HFF-Myc (cell line): ENCODE data around the gene KCNMA1.

ENCODE experiments used
- DNase-seq: peaks from one replicate; pipeline ENCODE4 v3.0.0-alpha.2; 2011; ENCODE audit warnings: low read depth; ENCODE audit errors: extremely low read depth
- H3K4me3 ChIP-seq: replicated peaks from 2 replicates; pipeline ENCODE4 v1.5.1; 2011; ENCODE audit warnings: low read depth, mild to moderate bottlenecking, control low read depth, low read length
- TF ChIP-seq, protein P1 (sequence below): IDR thresholded peaks from 2 replicates; pipeline ENCODE4 v1.5.1; 2012; ENCODE audit warnings: mild to moderate bottlenecking, low read depth, low read length, control low read depth; ENCODE audit errors: missing control alignments

Gene KCNMA1

DNA sequence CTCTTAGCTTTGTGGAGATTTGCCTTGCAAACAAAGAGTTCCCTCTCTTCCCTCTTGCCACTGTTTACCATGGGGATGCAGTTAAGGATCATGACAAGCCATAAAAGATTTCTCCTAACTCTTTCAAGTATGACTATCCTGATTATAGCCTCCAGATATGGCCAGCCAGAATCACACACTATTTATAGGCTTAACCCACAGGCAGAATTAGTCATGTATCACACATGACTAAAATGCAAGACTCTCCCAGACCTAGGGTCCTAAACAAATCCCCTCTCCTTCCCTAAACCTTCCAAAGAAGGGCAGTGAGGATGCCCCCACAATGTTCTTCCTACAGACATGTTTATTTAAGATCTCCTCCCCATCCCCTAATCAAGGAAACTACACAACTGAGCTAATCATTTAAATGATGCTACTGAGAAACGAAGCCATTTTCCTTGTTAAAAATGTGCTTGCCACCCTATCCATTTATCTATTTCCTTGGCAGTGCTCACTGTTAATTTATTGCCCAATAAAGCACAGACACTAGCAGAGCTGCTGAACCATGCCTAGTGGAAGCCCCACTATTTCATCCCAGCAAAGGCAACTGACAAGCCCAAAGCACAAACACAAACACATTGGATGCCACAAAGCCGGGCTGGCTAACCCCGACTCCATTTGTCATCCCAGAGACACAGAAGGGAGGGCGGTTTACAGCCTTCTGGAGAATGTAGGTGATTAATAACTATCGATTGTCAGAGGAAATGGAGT, 363.4 kb downstream of the KCNMA1 start:
- TF ChIP-seq, protein P1, sequence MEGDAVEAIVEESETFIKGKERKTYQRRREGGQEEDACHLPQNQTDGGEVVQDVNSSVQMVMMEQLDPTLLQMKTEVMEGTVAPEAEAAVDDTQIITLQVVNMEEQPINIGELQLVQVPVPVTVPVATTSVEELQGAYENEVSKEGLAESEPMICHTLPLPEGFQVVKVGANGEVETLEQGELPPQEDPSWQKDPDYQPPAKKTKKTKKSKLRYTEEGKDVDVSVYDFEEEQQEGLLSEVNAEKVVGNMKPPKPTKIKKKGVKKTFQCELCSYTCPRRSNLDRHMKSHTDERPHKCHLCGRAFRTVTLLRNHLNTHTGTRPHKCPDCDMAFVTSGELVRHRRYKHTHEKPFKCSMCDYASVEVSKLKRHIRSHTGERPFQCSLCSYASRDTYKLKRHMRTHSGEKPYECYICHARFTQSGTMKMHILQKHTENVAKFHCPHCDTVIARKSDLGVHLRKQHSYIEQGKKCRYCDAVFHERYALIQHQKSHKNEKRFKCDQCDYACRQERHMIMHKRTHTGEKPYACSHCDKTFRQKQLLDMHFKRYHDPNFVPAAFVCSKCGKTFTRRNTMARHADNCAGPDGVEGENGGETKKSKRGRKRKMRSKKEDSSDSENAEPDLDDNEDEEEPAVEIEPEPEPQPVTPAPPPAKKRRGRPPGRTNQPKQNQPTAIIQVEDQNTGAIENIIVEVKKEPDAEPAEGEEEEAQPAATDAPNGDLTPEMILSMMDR, result no peak
- no peak for DNase-seq
- H3K4me3 ChIP-seq, result no peak overlapping the region

DNA sequence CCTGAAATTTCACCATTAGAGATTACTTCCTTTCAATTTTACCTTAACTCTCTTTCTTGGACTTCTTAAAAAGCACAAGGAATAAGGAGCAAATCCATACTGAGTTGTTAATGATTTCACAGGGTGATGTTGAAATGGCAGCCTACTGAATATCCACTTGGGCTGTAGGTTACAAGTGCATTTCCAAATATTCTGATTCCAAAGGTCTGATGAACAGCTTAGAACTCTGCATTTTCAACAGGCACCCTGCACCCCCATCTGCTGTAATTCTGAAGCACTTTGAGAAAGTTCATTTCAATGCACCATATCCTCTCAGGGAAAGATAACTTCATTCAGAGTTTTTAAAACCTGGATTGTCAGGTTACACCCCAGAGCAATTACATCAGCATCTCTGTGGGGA, 368.4 kb downstream of the KCNMA1 start:
- H3K4me3 ChIP-seq, result no peak overlapping the region
- TF ChIP-seq, protein P1, result no peak
- DNase-seq, result no peak

DNA sequence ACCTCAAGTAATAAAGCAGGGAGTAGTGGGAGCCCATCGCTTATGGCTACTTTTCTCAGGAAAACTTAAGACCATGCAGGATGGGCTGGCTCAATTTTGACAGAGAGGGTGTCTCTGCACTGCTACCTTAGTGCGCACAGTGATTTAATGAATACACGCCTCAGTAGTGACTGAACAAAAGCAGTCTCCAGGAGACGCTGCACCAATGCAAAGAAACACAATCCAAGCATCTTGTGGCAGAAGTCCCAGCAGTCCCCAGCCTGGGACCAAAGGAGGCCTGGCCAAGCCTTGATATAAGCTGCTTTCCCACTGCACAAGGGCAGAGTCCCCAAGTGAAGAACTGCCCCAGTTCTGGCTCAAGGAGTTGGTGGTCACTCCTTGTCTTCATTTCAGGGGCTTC, 368.9 kb downstream of the KCNMA1 start:
- DNase-seq, result no peak
- TF ChIP-seq, protein P1, result no peak
- H3K4me3 ChIP-seq, result no peak overlapping the region

DNA sequence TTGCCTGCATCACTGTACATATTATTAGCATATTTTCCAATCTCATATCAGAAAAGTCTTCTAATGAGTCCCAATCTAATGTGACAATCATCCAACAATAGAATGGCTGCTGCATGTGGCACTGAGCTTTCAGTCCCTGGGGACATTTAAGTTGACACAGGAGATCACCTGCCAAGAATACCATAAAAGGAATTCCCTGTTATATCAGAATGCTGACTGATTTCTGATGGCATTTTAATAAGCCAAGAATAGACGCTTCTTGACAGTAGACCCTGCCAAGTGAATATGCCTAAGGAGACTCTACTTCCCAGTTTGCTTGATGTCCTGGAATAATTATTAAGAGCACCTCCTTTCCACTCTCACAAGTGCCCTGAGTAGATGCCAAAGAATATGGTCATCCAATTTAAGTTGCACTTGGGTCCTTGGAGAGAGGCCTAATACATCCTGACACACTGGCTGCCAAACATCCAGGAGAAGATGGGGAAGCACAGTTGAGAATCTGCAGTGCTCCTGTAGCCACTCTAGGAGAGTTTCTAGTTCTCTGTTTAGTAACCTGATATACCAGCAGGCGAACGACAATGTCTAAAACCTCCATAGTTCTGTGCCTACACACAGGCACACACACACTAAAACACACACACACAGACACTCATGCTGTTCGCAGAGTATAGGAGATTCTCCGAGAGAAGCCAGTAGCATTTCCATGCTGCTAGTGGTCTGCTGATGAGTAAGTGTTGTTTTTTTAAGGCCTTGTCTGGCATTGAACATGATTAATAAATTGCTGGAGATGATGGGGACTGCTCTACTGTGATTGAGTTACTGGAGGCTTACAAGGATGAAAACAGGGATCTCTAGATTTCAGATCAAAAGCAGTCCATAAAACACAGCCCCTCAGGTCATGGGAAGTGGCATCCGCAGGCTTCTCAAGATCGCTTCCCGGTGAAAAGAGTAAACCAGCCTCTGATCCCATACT, 369.6 kb downstream of the KCNMA1 start:
- DNase-seq, result no peak
- TF ChIP-seq, protein P1, result no peak

DNA sequence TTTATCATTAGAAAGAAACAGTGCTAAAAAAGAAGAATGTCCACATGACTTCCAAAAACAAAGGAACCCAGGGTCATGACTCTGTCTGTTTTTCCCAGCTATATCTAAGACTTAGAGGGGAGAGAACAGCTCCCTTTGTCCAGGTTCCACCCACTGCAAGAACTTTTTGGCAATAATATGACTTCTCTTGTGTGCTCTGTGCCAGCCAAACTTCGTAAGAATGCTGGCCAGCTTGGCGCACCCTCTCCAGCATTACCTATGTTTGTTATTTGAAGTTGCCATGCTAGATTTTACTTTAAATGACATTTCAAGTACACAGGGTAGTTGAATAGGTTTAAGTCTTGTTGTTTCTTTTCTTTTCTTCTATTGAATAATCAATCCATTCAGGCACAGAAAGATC, 371.4 kb downstream of the KCNMA1 start:
- no peak for DNase-seq
- TF ChIP-seq, protein P1, result no peak
- no peak overlapping the region for H3K4me3 ChIP-seq

More for the DNA sequence above, 369.6 kb downstream of the KCNMA1 start:
- H3K4me3 ChIP-seq, result no peak overlapping the region

DNA sequence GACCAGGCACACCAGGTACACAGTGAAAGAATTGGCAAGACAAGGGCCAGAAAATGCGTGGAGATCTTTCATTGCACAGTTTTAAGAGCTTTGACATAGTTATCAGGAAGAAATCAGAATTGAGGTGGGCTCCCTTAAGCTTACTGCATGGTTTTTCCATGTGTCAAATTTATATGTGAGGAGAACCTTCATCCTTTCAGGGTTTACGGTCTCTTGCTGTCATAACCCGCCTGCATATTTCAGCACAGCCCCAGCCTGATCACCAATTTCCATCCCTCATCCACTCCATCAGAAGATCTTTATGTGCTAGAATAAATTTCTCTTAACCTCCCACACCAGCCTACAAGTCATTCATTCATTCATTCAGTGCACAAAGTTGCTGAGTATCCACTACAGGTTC, 373.1 kb downstream of the KCNMA1 start:
- TF ChIP-seq, protein P1, result no peak
- no peak for DNase-seq
- H3K4me3 ChIP-seq, result no peak overlapping the region
